ENCODE data around the gene TUT7. TPM values are rescaled to one million over a fixed set of nuclear protein-coding genes. Genes with fewer than 3 reads are reported as not detected.
"Not testable (repeated sequence)": the region's sequence is repeated elsewhere in the genome, so short reads cannot be mapped to it uniquely, and the experiment has no call there.

The TUT7 gene, protein sequence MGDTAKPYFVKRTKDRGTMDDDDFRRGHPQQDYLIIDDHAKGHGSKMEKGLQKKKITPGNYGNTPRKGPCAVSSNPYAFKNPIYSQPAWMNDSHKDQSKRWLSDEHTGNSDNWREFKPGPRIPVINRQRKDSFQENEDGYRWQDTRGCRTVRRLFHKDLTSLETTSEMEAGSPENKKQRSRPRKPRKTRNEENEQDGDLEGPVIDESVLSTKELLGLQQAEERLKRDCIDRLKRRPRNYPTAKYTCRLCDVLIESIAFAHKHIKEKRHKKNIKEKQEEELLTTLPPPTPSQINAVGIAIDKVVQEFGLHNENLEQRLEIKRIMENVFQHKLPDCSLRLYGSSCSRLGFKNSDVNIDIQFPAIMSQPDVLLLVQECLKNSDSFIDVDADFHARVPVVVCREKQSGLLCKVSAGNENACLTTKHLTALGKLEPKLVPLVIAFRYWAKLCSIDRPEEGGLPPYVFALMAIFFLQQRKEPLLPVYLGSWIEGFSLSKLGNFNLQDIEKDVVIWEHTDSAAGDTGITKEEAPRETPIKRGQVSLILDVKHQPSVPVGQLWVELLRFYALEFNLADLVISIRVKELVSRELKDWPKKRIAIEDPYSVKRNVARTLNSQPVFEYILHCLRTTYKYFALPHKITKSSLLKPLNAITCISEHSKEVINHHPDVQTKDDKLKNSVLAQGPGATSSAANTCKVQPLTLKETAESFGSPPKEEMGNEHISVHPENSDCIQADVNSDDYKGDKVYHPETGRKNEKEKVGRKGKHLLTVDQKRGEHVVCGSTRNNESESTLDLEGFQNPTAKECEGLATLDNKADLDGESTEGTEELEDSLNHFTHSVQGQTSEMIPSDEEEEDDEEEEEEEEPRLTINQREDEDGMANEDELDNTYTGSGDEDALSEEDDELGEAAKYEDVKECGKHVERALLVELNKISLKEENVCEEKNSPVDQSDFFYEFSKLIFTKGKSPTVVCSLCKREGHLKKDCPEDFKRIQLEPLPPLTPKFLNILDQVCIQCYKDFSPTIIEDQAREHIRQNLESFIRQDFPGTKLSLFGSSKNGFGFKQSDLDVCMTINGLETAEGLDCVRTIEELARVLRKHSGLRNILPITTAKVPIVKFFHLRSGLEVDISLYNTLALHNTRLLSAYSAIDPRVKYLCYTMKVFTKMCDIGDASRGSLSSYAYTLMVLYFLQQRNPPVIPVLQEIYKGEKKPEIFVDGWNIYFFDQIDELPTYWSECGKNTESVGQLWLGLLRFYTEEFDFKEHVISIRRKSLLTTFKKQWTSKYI (N-terminal part only)
- polyA plus RNA-seq (2011; rRNA removed), result 25.7 and 31.8 TPM in 2 replicates
- 26.8 and 52.0 TPM in 2 replicates for polyA minus RNA-seq (2011; rRNA and poly(A)+ RNA removed)

- Histone ChIP-seq H3K27me3 (ENCODE audit: control insufficient read depth, insufficient read depth, low read length) (no peaks in the 10 kb centered on the region), H3K27ac (ENCODE audit: low read depth, low read length) (peak within 1 kb of the TSS; percentile 92), H3K9me3 (ENCODE audit: control insufficient read depth, insufficient read depth, low read length) (no peaks in the 10 kb centered on the region; the same call in 1 of the 2 replicates), H3K4me3 (ENCODE audit: low read depth, low read length) (peak within 1 kb of the TSS; percentile 92)
- DNase-seq (ENCODE audit: low read depth, low spot score), result peak; percentile 84
- TF ChIP-seq CTCF (IDR thresholded peaks at IDR 0.05; ENCODE audit: low read depth, low read length), result no peak
- POLR2A ChIA-PET, result no interaction called here
- CTCF ChIA-PET, result no interaction called here
These were observed at the start of gene TUT7 for GRCh38 chr9:86354011-86354817. Gene TUT7 (minus strand): TSS chr9:86354410. CDS start chr9:86353199, 1,211 bp downstream.

DNA sequence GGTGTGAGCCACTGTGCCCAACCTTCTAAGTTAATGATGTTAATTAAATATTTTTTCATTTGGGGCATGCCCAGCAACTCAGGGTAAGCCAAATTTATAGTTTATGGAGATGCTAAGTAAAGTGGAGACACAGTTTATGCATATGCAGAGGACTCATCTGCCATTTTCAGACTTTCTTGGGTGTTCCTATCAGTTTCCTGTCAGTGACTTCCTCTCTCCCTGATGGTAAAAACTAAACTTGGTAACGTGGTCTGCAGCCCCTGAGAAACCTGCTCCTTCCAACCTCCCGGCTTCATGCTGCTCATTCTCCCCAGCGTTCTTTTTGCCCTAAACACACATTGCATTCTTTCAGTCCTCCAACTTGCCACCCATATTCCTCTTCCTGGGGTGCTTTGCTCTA, 48.4 kb upstream of the TUT7 start:
- no peak for DNase-seq (ENCODE audit: low read depth, low spot score)
- H3K9me3 ChIP-seq (ENCODE audit: control insufficient read depth, insufficient read depth, low read length), result no peaks in the 10 kb centered on the region
- no peak overlapping the region for H3K4me3 ChIP-seq (ENCODE audit: low read depth, low read length)
- ChIA-PET POLR2A (no interaction called here), CTCF (no interaction called here)
- TF ChIP-seq CTCF (IDR thresholded peaks at IDR 0.05; ENCODE audit: low read depth, low read length), result no peak
- no peaks in the 10 kb centered on the region for H3K27me3 ChIP-seq (ENCODE audit: control insufficient read depth, insufficient read depth, low read length)
- H3K27ac ChIP-seq (ENCODE audit: low read depth, low read length), result no peak overlapping the region

- ChIA-PET POLR2A (no interaction called here), CTCF (interaction anchor here (1.1 kb wide), 1 partner anchor 9 kb away, joined by 3 read pairs; no protein-coding TSS in a partner anchor)
- no peak for DNase-seq (ENCODE audit: low read depth, low spot score)
- no peak overlapping the region for H3K4me3 ChIP-seq (ENCODE audit: low read depth, low read length)
- H3K27ac ChIP-seq (ENCODE audit: low read depth, low read length), result no peak overlapping the region
- no peak for TF ChIP-seq CTCF (IDR thresholded peaks at IDR 0.05; ENCODE audit: low read depth, low read length)
- no peaks in the 10 kb centered on the region for H3K9me3 ChIP-seq (ENCODE audit: control insufficient read depth, insufficient read depth, low read length)
- H3K27me3 ChIP-seq (ENCODE audit: control insufficient read depth, insufficient read depth, low read length), result no peaks in the 10 kb centered on the region
These were observed 42.2 kb upstream of the TUT7 start for GRCh38 chr9:86396412-86396811.

- H3K27ac ChIP-seq (ENCODE audit: low read depth, low read length); DNase-seq (ENCODE audit: low read depth, low spot score); POLR2A ChIA-PET; H3K4me3 ChIP-seq (ENCODE audit: low read depth, low read length); CTCF ChIA-PET; H3K27me3 ChIP-seq (ENCODE audit: control insufficient read depth, insufficient read depth, low read length); H3K9me3 ChIP-seq (ENCODE audit: control insufficient read depth, insufficient read depth, low read length): not testable (repeated sequence)
These were observed 36.0 kb upstream of the TUT7 start for GRCh38 chr9:86390184-86390583.
